HCT116 (cell line): Measurements from ENCODE around the gene CD34. TPM values are rescaled to one million over a fixed set of nuclear protein-coding genes. Genes with fewer than 3 reads are reported as not detected.

Source experiments
- ATAC-seq: fragments of 200-7000 bp; cut with Tn5 transposase; 2 replicates; pipeline ENCODE4 v1.9.1; 2020; ENCODE audit warnings: mild to moderate bottlenecking, moderate library complexity
- BruUV-seq: library from RNA; stranded (reverse); fragments of 400-500 nt; replicated peaks from 2 replicates; lab custom pipeline; 2021; lab: Mats Ljungman, UMichigan
- CTCF ChIA-PET: fragments of 300-600 bp; sonication (Branson Sonifier 250); formaldehyde crosslinking; loops from one replicate; lab custom pipeline; 2021; ENCODE audit warnings: antibody characterized with exemption; lab: Charles Lee
- POLR2A ChIA-PET: fragments of 300-600, 350-600 bp; sonication (Branson Sonifier 250); formaldehyde crosslinking; loops from one replicate; lab custom pipeline; 2021; ENCODE audit warnings: antibody characterized with exemption; lab: Charles Lee
- RAD21 ChIA-PET, 2 experiments: fragments of 300-600 bp; sonication (Branson Sonifier 250); formaldehyde crosslinking; loops; one replicate each; lab custom pipeline; 2023; ENCODE audit warnings: low total read pairs in 2 of 2; ENCODE audit not compliant: uncharacterized antibody in 2 of 2, unreplicated experiment in 2 of 2, low non-redundant PET in 1 of 2; lab: Charles Lee
- DNase-seq: peaks from one replicate; pipeline ENCODE4 v3.0.0-alpha.2; 2010; ENCODE audit warnings: low read depth, low spot score
- H2AFZ ChIP-seq: fragments of 200-600 bp; shearing (Covaris generic), sonication (generic); 2 replicates; pipeline ENCODE4 v1.6.1; 2017; ENCODE audit warnings: low read depth, mixed run types, mixed read lengths, antibody characterized with exemption, low read length; ENCODE audit not compliant: poor library complexity, severe bottlenecking
- H3K27ac ChIP-seq: 2 replicates; pipeline ENCODE4 v1.5.1; 2012; ENCODE audit warnings: low read depth, low read length
- H3K27me3 ChIP-seq: fragments of 200-600 bp; sonication (generic); 2 replicates; pipeline ENCODE4 v1.6.1; 2016; ENCODE audit warnings: mixed run types, low read length, mixed read lengths; ENCODE audit not compliant: insufficient read depth
- H3K36me3 ChIP-seq, 2 experiments: fragments of 200-500 bp in 1 of 2; fragments of 200-600 bp in 1 of 2; sonication (Bioruptor generic) in 1 of 2; sonication (generic) in 1 of 2; 2 replicates each; pipeline versions ENCODE4 v1.5.1 to v1.6.1; 2014 to 2016; ENCODE audit warnings: low read length in 2 of 2, inconsistent platforms in 1 of 2, mixed read lengths in 1 of 2, mixed run types in 1 of 2; ENCODE audit not compliant: insufficient read depth in 2 of 2, control insufficient read depth in 1 of 2
- H3K4me1 ChIP-seq, 2 experiments: fragments of 200-600 bp in 1 of 2; sonication (generic) in 1 of 2; 2 replicates each; pipeline versions ENCODE4 v1.5.1 to v1.6.1; 2012 to 2017; ENCODE audit warnings: low read length in 2 of 2, inconsistent platforms in 1 of 2, mild to moderate bottlenecking in 1 of 2, mixed read lengths in 1 of 2, mixed run types in 1 of 2, moderate library complexity in 1 of 2; ENCODE audit not compliant: insufficient read depth in 2 of 2, control insufficient read depth in 1 of 2
- H3K4me2 ChIP-seq: fragments of 200-600 bp; sonication (generic); 2 replicates; pipeline ENCODE4 v1.6.1; 2017; ENCODE audit warnings: mixed run types, low read length, mixed read lengths
- H3K4me3 ChIP-seq, 2 experiments: fragments of 200-600 bp in 1 of 2; sonication (generic) in 1 of 2; replicated peaks in 1 of 2; 2 replicates each; pipeline ENCODE4 v1.5.1; 2011 to 2016; ENCODE audit warnings: low read length in 2 of 2, control low read depth in 1 of 2, low read depth in 1 of 2, mild to moderate bottlenecking in 1 of 2, mixed read lengths in 1 of 2, mixed run types in 1 of 2
- H3K79me2 ChIP-seq: fragments of 200-600 bp; sonication (generic); 2 replicates; pipeline ENCODE4 v1.6.1; 2017; ENCODE audit warnings: mild to moderate bottlenecking, mixed run types, low read length, moderate library complexity, mixed read lengths; ENCODE audit not compliant: insufficient read depth
- H3K9ac ChIP-seq: fragments of 200-600 bp; sonication (generic); 2 replicates; pipeline ENCODE4 v1.6.1; 2016; ENCODE audit warnings: low read length, mixed read lengths
- H3K9me2 ChIP-seq: fragments of 200-600 bp; sonication (generic), shearing (Covaris generic); 2 replicates; pipeline ENCODE4 v1.6.1; 2017; ENCODE audit warnings: mixed run types, mild to moderate bottlenecking, moderate library complexity; ENCODE audit not compliant: insufficient read depth
- H3K9me3 ChIP-seq, 2 experiments: fragments of 200-500 bp in 1 of 2; fragments of 200-600 bp in 1 of 2; sonication (Bioruptor generic) in 1 of 2; sonication (generic) in 1 of 2; 2 replicates each; pipeline ENCODE4 v1.6.1; 2014 to 2017; ENCODE audit warnings: low read length in 2 of 2, mixed read lengths in 2 of 2, inconsistent platforms in 1 of 2, low read depth in 1 of 2, mild to moderate bottlenecking in 1 of 2, mixed run types in 1 of 2, moderate library complexity in 1 of 2; ENCODE audit not compliant: control insufficient read depth in 1 of 2, insufficient read depth in 1 of 2
- H4K20me1 ChIP-seq: fragments of 200-600 bp; sonication (generic), shearing (Covaris generic); 2 replicates; pipeline ENCODE4 v1.6.1; 2017; ENCODE audit warnings: mixed run types, mild to moderate bottlenecking, moderate library complexity; ENCODE audit not compliant: insufficient read depth
- ATF3 ChIP-seq: IDR thresholded peaks from 2 replicates; pipeline ENCODE4 v1.6.1; 2012
- CBX3 ChIP-seq: IDR thresholded peaks from 2 replicates; pipeline ENCODE4 v1.6.1; 2012; ENCODE audit warnings: low read depth
- EGR1 ChIP-seq: IDR thresholded peaks from 2 replicates; pipeline ENCODE4 v1.6.1; 2012; ENCODE audit warnings: low read depth
- ELF1 ChIP-seq: IDR thresholded peaks from 2 replicates; pipeline ENCODE4 v1.6.1; 2012; ENCODE audit warnings: low read depth, borderline replicate concordance
- EZH2phosphoT487 ChIP-seq: fragments of 200-600 bp; IDR thresholded peaks from 2 replicates; pipeline ENCODE4 v1.6.1; 2018; ENCODE audit warnings: antibody characterized with exemption, borderline replicate concordance
- JUND ChIP-seq: IDR thresholded peaks from 2 replicates; pipeline ENCODE4 v1.6.1; 2012
- POLR2A ChIP-seq: IDR thresholded peaks from 2 replicates; pipeline ENCODE4 v1.7.0; 2011; ENCODE audit warnings: borderline replicate concordance; ENCODE audit not compliant: insufficient read depth, insufficient read length; ENCODE audit errors: extremely low read depth
- POLR2AphosphoS5 ChIP-seq: IDR thresholded peaks from 2 replicates; pipeline ENCODE4 v1.6.1; 2011; ENCODE audit warnings: mild to moderate bottlenecking, low read depth, low read length, moderate library complexity
- RAD21 ChIP-seq: IDR thresholded peaks from 2 replicates; pipeline ENCODE4 v1.6.1; 2012; ENCODE audit warnings: low read depth, mild to moderate bottlenecking
- REST ChIP-seq: IDR thresholded peaks from 2 replicates; pipeline ENCODE4 v1.6.1; 2012; ENCODE audit warnings: low read depth
- SP1 ChIP-seq: IDR thresholded peaks from 2 replicates; pipeline ENCODE4 v1.6.1; 2012; ENCODE audit warnings: low read depth
- SRF ChIP-seq: IDR thresholded peaks from 2 replicates; pipeline ENCODE4 v1.6.1; 2012; ENCODE audit warnings: low read depth
- TCF7L2 ChIP-seq: IDR thresholded peaks from 2 replicates; pipeline ENCODE4 v1.7.0; 2011; ENCODE audit warnings: borderline replicate concordance, inconsistent platforms; ENCODE audit not compliant: insufficient read depth, insufficient read length; ENCODE audit errors: extremely low read depth
- YY1 ChIP-seq: IDR thresholded peaks from 2 replicates; pipeline ENCODE4 v1.6.1; 2011; ENCODE audit warnings: low read length, low read depth, moderate library complexity, mild to moderate bottlenecking; ENCODE audit not compliant: insufficient replicate concordance; ENCODE audit errors: extremely low read depth
- ZFX ChIP-seq: fragments of 450-650 bp; IDR thresholded peaks from 2 replicates; pipeline ENCODE4 v1.6.1; 2017
- ZNF274 ChIP-seq: fragments of 200-500 bp; sonication (Bioruptor generic); IDR thresholded peaks from 2 replicates; pipeline ENCODE4 v1.6.1; 2014; ENCODE audit warnings: mild to moderate bottlenecking, low read depth, low read length, inconsistent platforms
- intact Hi-C: fragments of 100-400 bp; cut with micrococcal nuclease; formaldehyde crosslinking; loops from 2 replicates; pipeline ENCODE4 v1.10.0; 2022
- total RNA-seq: library from RNA; stranded (reverse); gene quantifications from one replicate; pipeline ENCODE4 v1.2.1, GENCODE V29; 2021; ENCODE audit not compliant: unreplicated experiment
- TF ChIP-seq, protein P1 (sequence below): IDR thresholded peaks from 2 replicates; pipeline ENCODE4 v1.6.1; 2012
- TF ChIP-seq, protein P2 (sequence below), 3 experiments: fragments of 200-600 bp in 1 of 3; sonication (generic) in 1 of 3; IDR thresholded peaks in 2 of 3; conservative IDR thresholded peaks in 1 of 3; 2 replicates each; pipeline ENCODE4 v1.5.1; 2012 to 2017; ENCODE audit warnings: low read depth in 2 of 3, low read length in 2 of 3, antibody characterized with exemption in 1 of 3, borderline replicate concordance in 1 of 3, control low read depth in 1 of 3, mild to moderate bottlenecking in 1 of 3, mixed read lengths in 1 of 3, mixed run types in 1 of 3, moderate library complexity in 1 of 3; ENCODE audit not compliant: insufficient read depth in 1 of 3
- TF ChIP-seq, protein P3 (sequence below): IDR thresholded peaks from 2 replicates; pipeline ENCODE4 v1.6.1; 2011; ENCODE audit warnings: mild to moderate bottlenecking, low read length, moderate library complexity; ENCODE audit not compliant: insufficient replicate concordance; ENCODE audit errors: extremely low read depth

The CD34 gene
- total RNA-seq, 1 experiment from 2014 or later, result 0.07 TPM

DNA sequence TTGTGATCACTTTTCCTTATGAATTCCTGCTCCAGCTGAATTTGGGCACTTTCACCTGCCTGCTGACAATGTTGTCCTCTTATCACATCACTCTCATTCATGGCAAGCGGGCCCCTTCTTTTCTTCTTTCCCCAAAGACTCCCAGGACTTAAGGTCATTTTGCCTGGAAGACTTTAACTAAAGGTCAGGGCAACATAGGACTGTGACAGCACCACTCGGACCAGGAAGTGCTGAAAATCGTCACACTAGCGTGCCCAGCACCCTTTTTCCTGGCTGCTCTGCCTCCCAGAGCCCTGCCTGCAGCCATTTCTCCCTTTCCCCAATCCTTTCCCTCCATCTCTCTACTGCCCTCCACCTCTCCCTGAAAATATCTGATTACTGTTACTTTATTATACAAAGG is 35.4 kb downstream of the CD34 start:
- TF ChIP-seq ATF3 (no peak), REST (no peak), TCF7L2 (no peak), POLR2AphosphoS5 (no peak), YY1 (no peak), ELF1 (no peak), RAD21 (no peak), CBX3 (no peak), ZNF274 (no peak), EGR1 (no peak), SRF (no peak), POLR2A (no peak), JUND (no peak), SP1 (no peak), EZH2phosphoT487 (no peak), ZFX (no peak)
- TF ChIP-seq, protein P1, sequence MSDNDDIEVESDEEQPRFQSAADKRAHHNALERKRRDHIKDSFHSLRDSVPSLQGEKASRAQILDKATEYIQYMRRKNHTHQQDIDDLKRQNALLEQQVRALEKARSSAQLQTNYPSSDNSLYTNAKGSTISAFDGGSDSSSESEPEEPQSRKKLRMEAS, result no peak
- TF ChIP-seq, protein P2, sequence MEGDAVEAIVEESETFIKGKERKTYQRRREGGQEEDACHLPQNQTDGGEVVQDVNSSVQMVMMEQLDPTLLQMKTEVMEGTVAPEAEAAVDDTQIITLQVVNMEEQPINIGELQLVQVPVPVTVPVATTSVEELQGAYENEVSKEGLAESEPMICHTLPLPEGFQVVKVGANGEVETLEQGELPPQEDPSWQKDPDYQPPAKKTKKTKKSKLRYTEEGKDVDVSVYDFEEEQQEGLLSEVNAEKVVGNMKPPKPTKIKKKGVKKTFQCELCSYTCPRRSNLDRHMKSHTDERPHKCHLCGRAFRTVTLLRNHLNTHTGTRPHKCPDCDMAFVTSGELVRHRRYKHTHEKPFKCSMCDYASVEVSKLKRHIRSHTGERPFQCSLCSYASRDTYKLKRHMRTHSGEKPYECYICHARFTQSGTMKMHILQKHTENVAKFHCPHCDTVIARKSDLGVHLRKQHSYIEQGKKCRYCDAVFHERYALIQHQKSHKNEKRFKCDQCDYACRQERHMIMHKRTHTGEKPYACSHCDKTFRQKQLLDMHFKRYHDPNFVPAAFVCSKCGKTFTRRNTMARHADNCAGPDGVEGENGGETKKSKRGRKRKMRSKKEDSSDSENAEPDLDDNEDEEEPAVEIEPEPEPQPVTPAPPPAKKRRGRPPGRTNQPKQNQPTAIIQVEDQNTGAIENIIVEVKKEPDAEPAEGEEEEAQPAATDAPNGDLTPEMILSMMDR (IDR thresholded peaks at IDR 0.05 in 2 of 3, conservative IDR thresholded peaks at IDR 0.05 in 1 of 3; ENCODE audit: borderline replicate concordance in 1 of 3, insufficient read depth in 1 of 3, low read depth in 2 of 3, low read length in 2 of 3), result no peak
- TF ChIP-seq, protein P3, sequence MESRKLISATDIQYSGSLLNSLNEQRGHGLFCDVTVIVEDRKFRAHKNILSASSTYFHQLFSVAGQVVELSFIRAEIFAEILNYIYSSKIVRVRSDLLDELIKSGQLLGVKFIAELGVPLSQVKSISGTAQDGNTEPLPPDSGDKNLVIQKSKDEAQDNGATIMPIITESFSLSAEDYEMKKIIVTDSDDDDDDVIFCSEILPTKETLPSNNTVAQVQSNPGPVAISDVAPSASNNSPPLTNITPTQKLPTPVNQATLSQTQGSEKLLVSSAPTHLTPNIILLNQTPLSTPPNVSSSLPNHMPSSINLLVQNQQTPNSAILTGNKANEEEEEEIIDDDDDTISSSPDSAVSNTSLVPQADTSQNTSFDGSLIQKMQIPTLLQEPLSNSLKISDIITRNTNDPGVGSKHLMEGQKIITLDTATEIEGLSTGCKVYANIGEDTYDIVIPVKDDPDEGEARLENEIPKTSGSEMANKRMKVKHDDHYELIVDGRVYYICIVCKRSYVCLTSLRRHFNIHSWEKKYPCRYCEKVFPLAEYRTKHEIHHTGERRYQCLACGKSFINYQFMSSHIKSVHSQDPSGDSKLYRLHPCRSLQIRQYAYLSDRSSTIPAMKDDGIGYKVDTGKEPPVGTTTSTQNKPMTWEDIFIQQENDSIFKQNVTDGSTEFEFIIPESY, result no peak

More for the DNA sequence above, 35.4 kb downstream of the CD34 start:
- Histone ChIP-seq H3K9me2 (no peaks in the 10 kb centered on the region), H3K4me1 (no peaks in the 10 kb centered on the region), H4K20me1 (no peaks in the 10 kb centered on the region), H3K79me2 (no peaks in the 10 kb centered on the region), H3K27me3 (no peaks in the 10 kb centered on the region), H3K27ac (no peak overlapping the region), H3K4me2 (no peak overlapping the region), H3K4me3 (no peak overlapping the region), H3K36me3 (no peaks in the 10 kb centered on the region), H2AFZ (peak overlapping the region; percentile 82), H3K9me3 (no peaks in the 10 kb centered on the region), H3K9ac (no peak overlapping the region)
- intact Hi-C loops, result no loop called here
- ChIA-PET RAD21 (interaction anchor here in 1 of 2 experiments (1.1 kb wide), 1 partner anchor 47 kb away, joined by 3 read pairs; no protein-coding TSS in a partner anchor), CTCF (interaction anchor here (1.1 to 3.8 kb wide), 6 partner anchors 9 to 90 kb away, joined by 3 to 29 read pairs (median 12); no protein-coding TSS in a partner anchor), POLR2A (interaction anchor here (1.5 kb wide), 1 partner anchor 10 kb away, joined by 3 read pairs; no protein-coding TSS in a partner anchor)
- no TSS peak for BruUV-seq
- ATAC-seq (no peak), DNase-seq (no peak)
